Endothelial cell of umbilical vein (primary cell): ENCODE results near the gene RPL3. TPM values are rescaled to one million over a fixed set of nuclear protein-coding genes. Genes with fewer than 3 reads are reported as not detected.

Experiments
- BruUV-seq: library from RNA; stranded (reverse); fragments of 400-500 nt; replicated peaks from 2 replicates; lab custom pipeline; 2021; lab: Mats Ljungman, UMichigan
- CTCF ChIA-PET: fragments of 300-600, 350-600 bp; sonication (Branson Sonifier 250); formaldehyde crosslinking; loops from one replicate; lab custom pipeline; 2021; ENCODE audit warnings: antibody characterized with exemption, inconsistent platforms; lab: Charles Lee
- POLR2A ChIA-PET: fragments of 300-600, 350-600 bp; sonication (Branson Sonifier 250); formaldehyde crosslinking; loops from one replicate; lab custom pipeline; 2021; ENCODE audit warnings: antibody characterized with exemption, inconsistent platforms; lab: Charles Lee
- DNase-seq: peaks from one replicate; pipeline ENCODE4 v3.0.0-alpha.2; 2011; ENCODE audit warnings: low read depth, low spot score
- FAIRE-seq: peaks from 2 replicates; lab custom pipeline; 2011; peaks lifted over from hg19 to GRCh38; lab: Jason Lieb, UNC
- H2AFZ ChIP-seq: 2 replicates; pipeline ENCODE4 v1.6.0; 2012; ENCODE audit warnings: low read depth, low read length, control low read depth, inconsistent platforms
- H3K27ac ChIP-seq: 2 replicates; pipeline ENCODE4 v1.5.1; 2011; ENCODE audit warnings: low read depth, mild to moderate bottlenecking, control low read depth, low read length, moderate library complexity; ENCODE audit not compliant: insufficient read depth
- H3K27me3 ChIP-seq, 2 experiments: 2 replicates each; pipeline versions ENCODE4 v1.6.0 to v1.6.1; 2011; ENCODE audit warnings: low read length in 2 of 2, mixed read lengths in 1 of 2; ENCODE audit not compliant: control insufficient read depth in 2 of 2, insufficient read depth in 2 of 2
- H3K36me3 ChIP-seq, 2 experiments: 2 replicates in 1 of 2; 3 replicates in 1 of 2; pipeline ENCODE4 v1.5.1; 2011; ENCODE audit warnings: low read length in 2 of 2, mild to moderate bottlenecking in 1 of 2, moderate library complexity in 1 of 2; ENCODE audit not compliant: control insufficient read depth in 2 of 2, insufficient read depth in 2 of 2; ENCODE audit errors: extremely low read depth in 1 of 2
- H3K4me1 ChIP-seq: 3 replicates; pipeline ENCODE4 v1.5.1; 2011; ENCODE audit warnings: mild to moderate bottlenecking, low read length; ENCODE audit not compliant: control insufficient read depth, insufficient read depth; ENCODE audit errors: extremely low read depth
- H3K4me2 ChIP-seq: 2 replicates; pipeline ENCODE4 v1.6.1; 2011; ENCODE audit warnings: low read length, control low read depth, mixed read lengths; ENCODE audit not compliant: insufficient read depth
- H3K4me3 ChIP-seq, 3 experiments: fragments of 200-600 bp in 1 of 3; sonication (generic), shearing (Covaris generic) in 1 of 3; replicated peaks in 1 of 3; 2 replicates each; pipeline ENCODE4 v1.5.1; 2011 to 2016; ENCODE audit warnings: control low read depth in 3 of 3, low read length in 3 of 3, mild to moderate bottlenecking in 2 of 3, inconsistent platforms in 1 of 3, low read depth in 1 of 3, moderate library complexity in 1 of 3; ENCODE audit not compliant: insufficient read depth in 1 of 3
- H3K79me2 ChIP-seq: 2 replicates; pipeline ENCODE4 v1.6.0; 2012; ENCODE audit warnings: low read length, inconsistent platforms; ENCODE audit not compliant: control insufficient read depth, insufficient read depth
- H3K9ac ChIP-seq: replicated peaks from 2 replicates; pipeline ENCODE3; 2011; ENCODE audit warnings: low read length, control low read depth; ENCODE audit not compliant: insufficient read depth; ENCODE audit errors: extremely low read depth
- H3K9me1 ChIP-seq: replicated peaks from 3 replicates; pipeline ENCODE4 v1.6.0; 2011; ENCODE audit warnings: mild to moderate bottlenecking, low read length; ENCODE audit not compliant: control insufficient read depth, insufficient read depth; ENCODE audit errors: extremely low read depth
- H3K9me3 ChIP-seq: replicated peaks from 2 replicates; pipeline ENCODE4 v1.5.1; 2012; ENCODE audit warnings: low read length, inconsistent platforms; ENCODE audit not compliant: control insufficient read depth, insufficient read depth
- H4K20me1 ChIP-seq: replicated peaks from 2 replicates; pipeline ENCODE3; 2011; ENCODE audit warnings: mild to moderate bottlenecking, low read length; ENCODE audit not compliant: control insufficient read depth, insufficient read depth; ENCODE audit errors: extremely low read depth
- CTCF ChIP-seq, 2 donors: IDR thresholded peaks; 1 replicate in 1 of 2; 2 replicates in 1 of 2; pipeline ENCODE4 v1.5.1; 2011; ENCODE audit warnings: low read length in 2 of 2, mild to moderate bottlenecking in 2 of 2, moderate library complexity in 2 of 2, control low read depth in 1 of 2, inconsistent platforms in 1 of 2, low read depth in 1 of 2; ENCODE audit not compliant: insufficient read depth in 1 of 2; ENCODE audit errors: extremely low read depth in 1 of 2
- EZH2 ChIP-seq: IDR thresholded peaks from 2 replicates; pipeline ENCODE4 v1.6.1; 2012; ENCODE audit warnings: borderline replicate concordance, low read depth, mild to moderate bottlenecking, moderate library complexity, low read length, inconsistent platforms; ENCODE audit not compliant: severe bottlenecking
- FOS ChIP-seq: IDR thresholded peaks from 2 replicates; pipeline ENCODE4 v1.6.1; 2011; ENCODE audit warnings: mild to moderate bottlenecking, low read length, moderate library complexity, borderline replicate concordance; ENCODE audit not compliant: insufficient read depth
- GATA2 ChIP-seq: IDR thresholded peaks from 2 replicates; pipeline ENCODE4 v1.7.0; 2011; ENCODE audit warnings: low read depth, mild to moderate bottlenecking, moderate library complexity, mixed read lengths, low read length; ENCODE audit not compliant: insufficient read length, insufficient read depth
- JUN ChIP-seq: IDR thresholded peaks from 2 replicates; pipeline ENCODE4 v1.6.1; 2011; ENCODE audit warnings: borderline replicate concordance, low read depth; ENCODE audit not compliant: insufficient read length, insufficient read depth
- MAX ChIP-seq: IDR thresholded peaks from 2 replicates; pipeline ENCODE4 v1.6.1; 2011; ENCODE audit not compliant: insufficient read depth, insufficient read length
- MYC ChIP-seq: IDR thresholded peaks from one replicate; pipeline ENCODE4 v1.6.1; 2011; ENCODE audit warnings: mild to moderate bottlenecking, low read depth, low read length
- POLR2A ChIP-seq: IDR thresholded peaks from 2 replicates; pipeline ENCODE4 v1.6.1; 2012; ENCODE audit warnings: low read depth, mild to moderate bottlenecking, control low read depth, low read length
- POLR2AphosphoS5 ChIP-seq: IDR thresholded peaks from 2 replicates; pipeline ENCODE4 v1.6.1; 2012; ENCODE audit warnings: low read depth, mild to moderate bottlenecking, control low read depth, low read length, moderate library complexity; ENCODE audit not compliant: insufficient read depth
- dilution Hi-C: fragments of 300-500 bp; cut with MboI; formaldehyde crosslinking; loops from one replicate; pipeline ENCODE4 v1.15.0; 2019; ENCODE audit warnings: low sequenced_read_pairs; ENCODE audit not compliant: extremely low pct_ligation_motif_present
- intact Hi-C: fragments of 100-400 bp; cut with micrococcal nuclease; formaldehyde crosslinking; loops from one replicate; pipeline ENCODE4 v1.10.0; 2022
- polyA plus RNA-seq, 4 experiments: library from polyadenylated mRNA; depleted of rRNA in 3 of 4; stranded (reverse) in 3 of 4; unstranded in 1 of 4; fragments of >200 nt; gene quantifications; 2 replicates each; pipeline versions ENCODE4 v1.2.1 to v1.2.3, GENCODE V29; 2011 to 2012; ENCODE audit warnings: missing spikeins in 1 of 4
- total RNA-seq: library from RNA; stranded (reverse); gene quantifications from 2 replicates; pipeline ENCODE4 v1.2.3, GENCODE V29; 2021

Gene RPL3
- total and polyA plus RNA-seq, 2 donors (not counting 3 experiments of a cell fraction or from before 2014, with no cell fraction given): 1,954 to 4,065 TPM

GRCh38 chr22:39296535-39296934, 22.9 kb downstream of the RPL3 start:
- DNase-seq (no peak), FAIRE-seq (no peak)
- Histone ChIP-seq H3K36me3 (no peaks in the 10 kb centered on the region), H3K4me2 (no peak overlapping the region), H3K27me3 (no peaks in the 10 kb centered on the region), H3K27ac (no peak overlapping the region), H3K4me3 (no peak overlapping the region), H3K4me1 (peaks cover 21% of the 10 kb centered on the region), H2AFZ (no peak overlapping the region), H4K20me1 (no peaks in the 10 kb centered on the region), H3K79me2 (no peaks in the 10 kb centered on the region), H3K9ac (no peak overlapping the region), H3K9me1 (no peaks in the 10 kb centered on the region), H3K9me3 (no peaks in the 10 kb centered on the region)
- no TSS peak for BruUV-seq
- no peak for TF ChIP-seq POLR2AphosphoS5
- TF ChIP-seq POLR2A: no peak
- no peak for TF ChIP-seq MYC
- no peak for TF ChIP-seq FOS
- no peak for TF ChIP-seq JUN
- no peak for TF ChIP-seq MAX
- no peak for TF ChIP-seq EZH2
- no peak for TF ChIP-seq CTCF (IDR thresholded peaks at IDR 0.05; ENCODE audit: extremely low read depth in 1 of 2, insufficient read depth in 1 of 2, low read depth in 1 of 2, low read length in 2 of 2)
- TF ChIP-seq GATA2: no peak
- POLR2A ChIA-PET: no interaction called here
- dilution Hi-C loops (no loop called here), intact Hi-C loops (no loop called here)
- CTCF ChIA-PET: interaction anchor here (1.0 to 2.0 kb wide), 2 partner anchors 10 to 126 kb away, joined by 3 to 6 read pairs; no protein-coding TSS in a partner anchor
